Measurements from ENCODE around the gene EMP3.
"Not testable (repeated sequence)": the region's sequence is repeated elsewhere in the genome, so short reads cannot be mapped to it uniquely, and the experiment has no call there.

EMP3 gene

GRCh38 chr19:48287748-48288147 lies 37.6 kb upstream of the EMP3 start:
- Histone ChIP-seq H2AK5ac (ENCODE audit: low read length) (no peak overlapping the region), H3K18ac (ENCODE audit: low read length) (no peak overlapping the region), H2BK120ac (ENCODE audit: insufficient read depth, low read length, poor library complexity) (no peak overlapping the region), H3K23ac (ENCODE audit: low read length) (no peak overlapping the region), H3K36me3 (ENCODE audit: control insufficient read depth in 1 of 2, insufficient read depth in 2 of 2, low read length in 2 of 2) (peaks cover 23 to 31% of the 10 kb centered on the region in 2 experiments), H4K8ac (ENCODE audit: low read depth, low read length) (no peak overlapping the region), H3K79me1 (ENCODE audit: low read length) (peaks cover 7% of the 10 kb centered on the region), H3K4me1 (ENCODE audit: control insufficient read depth in 1 of 2, insufficient read depth in 2 of 2, low read length in 2 of 2) (peaks cover 6 to 9% of the 10 kb centered on the region in 2 experiments), H3K9me3 (ENCODE audit: insufficient read depth, low read depth, low read length) (peaks cover 7% of the 10 kb centered on the region), H3K79me2 (ENCODE audit: control insufficient read depth, insufficient read depth, low read length, poor library complexity) (no peaks in the 10 kb centered on the region), H3K4me3 (ENCODE audit: low read depth, low read length) (no peak overlapping the region), H3K4me2 (ENCODE audit: low read length) (no peak overlapping the region), H3K27me3 (ENCODE audit: insufficient read depth, low read length) (no peaks in the 10 kb centered on the region), H3K27ac (ENCODE audit: low read depth, low read length) (no peak overlapping the region), H2AFZ (ENCODE audit: insufficient read depth, low read length, poor library complexity) (no peak overlapping the region), H4K12ac (ENCODE audit: low read depth, low read length) (no peak overlapping the region), H2BK12ac (ENCODE audit: low read length) (no peak overlapping the region), H3K4ac (ENCODE audit: low read depth, low read length) (no peak overlapping the region), H3K14ac (ENCODE audit: low read length) (no peak overlapping the region), H4K91ac (ENCODE audit: low read depth, low read length) (no peak overlapping the region), H2BK5ac (ENCODE audit: low read depth, low read length, poor library complexity) (no peak overlapping the region), H3K9ac (ENCODE audit: low read length) (no peak overlapping the region)
- no CpG with 5 or more reads among the region's 3 CpGs for WGBS (ENCODE audit: extremely low coverage, insufficient coverage, insufficient read length)
- DNase-seq = no peak

- Histone ChIP-seq H3K27ac (ENCODE audit: low read depth, low read length) (no peak overlapping the region), H3K14ac (ENCODE audit: low read length) (no peak overlapping the region), H3K9ac (ENCODE audit: low read length) (no peak overlapping the region), H2AK5ac (ENCODE audit: low read length) (no peak overlapping the region), H3K4me1 (ENCODE audit: control insufficient read depth in 1 of 2, insufficient read depth in 2 of 2, low read length in 2 of 2) (peaks cover 5 to 9% of the 10 kb centered on the region in 2 experiments), H2BK5ac (ENCODE audit: low read depth, low read length, poor library complexity) (no peak overlapping the region), H2BK12ac (ENCODE audit: low read length) (no peak overlapping the region), H3K79me2 (ENCODE audit: control insufficient read depth, insufficient read depth, low read length, poor library complexity) (no peaks in the 10 kb centered on the region), H3K4ac (ENCODE audit: low read depth, low read length) (no peak overlapping the region), H3K4me2 (ENCODE audit: low read length) (peak overlapping the region; percentile 92), H3K36me3 (ENCODE audit: control insufficient read depth in 1 of 2, insufficient read depth in 2 of 2, low read length in 2 of 2) (peaks cover 9 to 11% of the 10 kb centered on the region in 2 experiments), H3K4me3 (ENCODE audit: low read depth, low read length) (no peak overlapping the region), H3K27me3 (ENCODE audit: insufficient read depth, low read length) (no peaks in the 10 kb centered on the region), H4K91ac (ENCODE audit: low read depth, low read length) (no peak overlapping the region), H4K8ac (ENCODE audit: low read depth, low read length) (no peak overlapping the region), H2AFZ (ENCODE audit: insufficient read depth, low read length, poor library complexity) (peak overlapping the region; percentile 25), H3K18ac (ENCODE audit: low read length) (no peak overlapping the region), H3K23ac (ENCODE audit: low read length) (no peak overlapping the region), H2BK120ac (ENCODE audit: insufficient read depth, low read length, poor library complexity) (no peak overlapping the region), H3K9me3 (ENCODE audit: insufficient read depth, low read depth, low read length) (peaks cover 1% of the 10 kb centered on the region), H4K12ac (ENCODE audit: low read depth, low read length) (no peak overlapping the region), H3K79me1 (ENCODE audit: low read length) (peaks cover 7% of the 10 kb centered on the region)
- WGBS (ENCODE audit: extremely low coverage, insufficient coverage, insufficient read length) = no CpG with 5 or more reads among the region's 10 CpGs
- DNase-seq = peak; percentile 33 to 66
These were observed 35.0 kb upstream of the EMP3 start for GRCh38 chr19:48290401-48290770.

- peak overlapping the region; percentile 92 for H3K4me2 ChIP-seq (ENCODE audit: low read length)
- no CpG with 5 or more reads among the region's 45 CpGs for WGBS (ENCODE audit: extremely low coverage, insufficient coverage, insufficient read length)
- H3K27me3 ChIP-seq (ENCODE audit: insufficient read depth, low read length) = no peaks in the 10 kb centered on the region
- H2AK5ac ChIP-seq (ENCODE audit: low read length) = peak overlapping the region; percentile 57
- H3K36me3 ChIP-seq (ENCODE audit: control insufficient read depth in 1 of 2, insufficient read depth in 2 of 2, low read length in 2 of 2) = peaks cover 5 to 8% of the 10 kb centered on the region in 2 experiments
- H4K91ac ChIP-seq (ENCODE audit: low read depth, low read length) = peak overlapping the region; percentile 81
- peak overlapping the region; percentile 4 for H2BK5ac ChIP-seq (ENCODE audit: low read depth, low read length, poor library complexity)
- H3K27ac ChIP-seq (ENCODE audit: low read depth, low read length) = no peak overlapping the region
- peaks cover 1% of the 10 kb centered on the region for H3K9me3 ChIP-seq (ENCODE audit: insufficient read depth, low read depth, low read length)
- peaks cover 7% of the 10 kb centered on the region for H3K79me1 ChIP-seq (ENCODE audit: low read length)
- H3K18ac ChIP-seq (ENCODE audit: low read length) = peak overlapping the region; percentile 41
- peak overlapping the region; percentile 74 for H4K12ac ChIP-seq (ENCODE audit: low read depth, low read length)
- peak overlapping the region; percentile 63 for H2BK12ac ChIP-seq (ENCODE audit: low read length)
- H2BK120ac ChIP-seq (ENCODE audit: insufficient read depth, low read length, poor library complexity) = peak overlapping the region; percentile 36
- peak overlapping the region; percentile 47 for H3K4me3 ChIP-seq (ENCODE audit: low read depth, low read length)
- H3K4ac ChIP-seq (ENCODE audit: low read depth, low read length) = no peak overlapping the region
- no peaks in the 10 kb centered on the region for H3K79me2 ChIP-seq (ENCODE audit: control insufficient read depth, insufficient read depth, low read length, poor library complexity)
- H3K23ac ChIP-seq (ENCODE audit: low read length) = no peak overlapping the region
- peak overlapping the region; percentile 82 for H4K8ac ChIP-seq (ENCODE audit: low read depth, low read length)
- H3K9ac ChIP-seq (ENCODE audit: low read length) = no peak overlapping the region
- DNase-seq = peak; percentile 82 to 93
- peak overlapping the region; percentile 74 for H3K14ac ChIP-seq (ENCODE audit: low read length)
- H2AFZ ChIP-seq (ENCODE audit: insufficient read depth, low read length, poor library complexity) = peak overlapping the region; percentile 38
- H3K4me1 ChIP-seq (ENCODE audit: control insufficient read depth in 1 of 2, insufficient read depth in 2 of 2, low read length in 2 of 2) = peaks cover 5 to 9% of the 10 kb centered on the region in 2 experiments
These were observed 34.4 kb upstream of the EMP3 start for GRCh38 chr19:48290771-48291488.

- not testable (repeated sequence) for DNase-seq; H4K12ac ChIP-seq (ENCODE audit: low read depth, low read length); H3K27me3 ChIP-seq (ENCODE audit: insufficient read depth, low read length); H3K23ac ChIP-seq (ENCODE audit: low read length); H2BK12ac ChIP-seq (ENCODE audit: low read length); H3K18ac ChIP-seq (ENCODE audit: low read length); H3K4me1 ChIP-seq (ENCODE audit: control insufficient read depth in 1 of 2, insufficient read depth in 2 of 2, low read length in 2 of 2); H3K4me3 ChIP-seq (ENCODE audit: low read depth, low read length); H3K9ac ChIP-seq (ENCODE audit: low read length); H3K14ac ChIP-seq (ENCODE audit: low read length); H3K79me2 ChIP-seq (ENCODE audit: control insufficient read depth, insufficient read depth, low read length, poor library complexity); H3K4me2 ChIP-seq (ENCODE audit: low read length); H3K4ac ChIP-seq (ENCODE audit: low read depth, low read length); H3K79me1 ChIP-seq (ENCODE audit: low read length); H2BK5ac ChIP-seq (ENCODE audit: low read depth, low read length, poor library complexity); H3K36me3 ChIP-seq (ENCODE audit: control insufficient read depth in 1 of 2, insufficient read depth in 2 of 2, low read length in 2 of 2); H4K91ac ChIP-seq (ENCODE audit: low read depth, low read length); H2AK5ac ChIP-seq (ENCODE audit: low read length); H2BK120ac ChIP-seq (ENCODE audit: insufficient read depth, low read length, poor library complexity); H3K27ac ChIP-seq (ENCODE audit: low read depth, low read length); H4K8ac ChIP-seq (ENCODE audit: low read depth, low read length); H3K9me3 ChIP-seq (ENCODE audit: insufficient read depth, low read depth, low read length); H2AFZ ChIP-seq (ENCODE audit: insufficient read depth, low read length, poor library complexity)
- WGBS (ENCODE audit: extremely low coverage, insufficient coverage, insufficient read length) = no CpG with 5 or more reads among the region's 11 CpGs
These were observed 33.9 kb upstream of the EMP3 start for GRCh38 chr19:48291489-48291815.

All from trophoblast cell (in vitro differentiated cells and primary cell).